ENCODE data around the gene ZKSCAN7.
"Not testable (repeated sequence)": the region's sequence is repeated elsewhere in the genome, so short reads cannot be mapped to it uniquely, and the experiment has no call there.

ZKSCAN7 gene

DNA sequence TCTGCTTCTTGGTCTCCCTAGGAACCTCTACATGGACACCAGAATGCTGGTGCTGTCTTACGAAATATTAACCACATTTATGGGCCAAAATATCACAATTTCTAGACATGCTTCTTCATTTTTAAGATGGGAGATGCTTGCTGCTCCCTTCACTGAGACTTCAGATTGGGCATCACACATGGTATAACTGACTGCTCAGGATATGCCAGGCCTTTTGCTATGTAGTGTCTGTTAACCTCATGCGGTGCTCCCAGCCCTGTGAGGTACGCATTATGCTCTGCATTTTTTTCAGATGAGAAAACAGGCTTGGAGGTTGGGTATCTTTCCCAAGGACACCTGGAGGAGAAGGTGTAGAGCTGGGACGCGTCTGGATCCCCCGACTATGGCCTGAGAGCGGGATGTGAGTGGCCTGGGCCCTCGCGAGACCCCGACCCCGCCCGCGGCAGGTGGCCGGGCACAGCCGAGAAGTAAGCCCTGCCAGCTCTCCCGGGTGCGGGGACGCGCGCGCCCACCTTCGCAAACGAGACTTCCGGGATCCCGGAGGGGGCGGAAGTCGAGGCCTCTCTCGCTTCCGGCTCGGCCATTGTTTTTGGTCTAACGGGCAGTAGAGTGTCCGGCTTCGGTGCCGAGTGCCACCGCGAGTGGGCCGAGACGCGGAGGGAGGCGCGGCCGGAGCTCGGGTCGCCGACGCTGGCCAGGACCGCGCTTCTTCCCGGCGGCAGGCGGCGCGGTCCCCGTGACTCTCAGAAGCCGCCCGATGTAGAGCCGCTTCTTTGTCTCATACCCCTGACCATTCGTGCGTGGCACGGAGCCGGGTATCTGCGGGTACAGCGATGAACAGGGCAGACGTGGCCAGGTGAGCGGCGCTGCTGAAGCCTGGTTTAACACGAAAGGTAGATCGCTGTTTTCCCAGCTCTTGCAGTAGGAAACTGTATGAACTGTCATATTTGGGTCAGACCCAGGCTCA lies at the start of gene ZKSCAN7:
Gene ZKSCAN7, plus strand, starts transcription at position 568 of the 967 bp plus-strand sequence. CDS start 1,855 bp downstream, outside the sequence.
- DNase-seq = peak; percentile 55

DNA sequence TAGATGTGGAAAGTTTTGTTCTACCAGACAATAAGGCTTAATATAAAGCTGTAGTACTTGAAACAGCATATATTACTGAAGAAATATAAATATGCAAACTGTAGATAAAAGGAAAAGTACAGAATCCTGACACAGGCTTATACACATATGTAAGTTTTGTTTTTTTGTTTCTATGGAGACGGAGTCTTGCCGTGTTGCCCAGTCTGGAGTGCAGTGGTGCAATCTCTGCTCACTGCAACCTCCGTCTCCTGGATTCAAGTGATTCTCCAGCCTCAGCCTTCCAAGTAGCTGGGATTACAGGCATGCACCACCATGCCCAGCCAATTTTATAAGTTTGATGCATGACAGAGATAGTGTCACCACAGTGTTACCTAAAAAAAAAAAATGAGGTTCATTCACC lies 48.4 kb upstream of the ZKSCAN7 start:
- DNase-seq = no peak

DNA sequence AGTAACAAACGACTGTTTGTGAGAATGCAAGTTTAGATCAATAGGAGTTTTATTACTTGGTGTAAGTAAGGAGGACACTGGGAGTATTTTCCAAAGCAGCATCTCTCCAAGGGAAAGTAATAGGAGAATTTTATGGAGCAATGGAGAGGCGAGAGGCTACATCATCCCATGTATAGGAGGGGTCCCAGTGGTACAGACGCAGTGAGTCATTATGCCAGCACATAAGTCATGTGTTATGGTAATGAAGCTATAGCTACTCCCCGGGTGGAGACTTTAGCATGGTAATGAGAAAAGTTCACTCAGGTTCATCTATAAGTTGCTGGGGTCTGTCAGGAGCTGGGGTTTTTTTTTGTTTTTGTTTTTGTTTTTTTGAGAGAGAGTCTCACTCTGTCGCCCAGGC lies 48.0 kb upstream of the ZKSCAN7 start:
- no peak for DNase-seq

DNA sequence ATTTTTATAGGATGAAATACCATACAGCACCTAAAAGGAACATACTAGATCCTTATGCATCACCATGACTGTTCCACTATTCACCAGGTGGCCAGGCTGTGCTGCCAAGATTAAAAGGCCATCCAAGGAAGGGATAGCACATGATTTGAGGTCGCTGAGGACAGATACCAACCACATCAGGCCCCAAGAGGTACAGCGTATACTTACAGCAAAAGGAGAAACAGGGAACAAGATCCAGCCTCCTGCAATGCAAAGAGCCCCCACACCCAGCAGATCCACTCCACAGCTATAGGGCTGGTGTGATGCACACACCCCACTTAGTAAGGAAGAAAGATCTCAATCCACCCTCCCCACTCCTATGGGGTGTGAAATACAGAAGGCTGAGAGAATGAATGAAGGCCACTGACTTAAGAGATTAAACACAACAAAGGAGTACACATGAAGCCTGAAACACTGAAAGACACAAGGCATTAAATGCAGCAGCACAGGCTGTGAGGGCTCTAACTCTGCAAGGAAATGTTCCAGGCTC lies 45.5 kb upstream of the ZKSCAN7 start:
- no peak for DNase-seq

DNA sequence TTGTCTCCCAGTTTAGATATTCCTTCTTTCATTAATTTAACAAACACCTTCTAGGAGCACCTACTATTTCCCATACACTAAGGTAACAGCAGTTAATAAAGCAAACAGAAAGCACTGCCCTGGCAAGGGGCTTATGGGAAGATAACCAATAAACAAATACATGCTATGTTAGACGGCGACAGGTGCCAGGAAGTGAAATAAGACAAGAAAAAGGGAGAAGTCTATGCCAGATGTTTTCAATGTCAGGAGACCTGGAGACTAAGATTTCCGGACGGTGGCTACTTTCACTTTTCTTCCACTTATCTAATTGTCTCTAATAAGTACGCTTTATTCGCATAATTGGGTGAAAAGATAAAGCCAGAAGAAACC lies 45.0 kb upstream of the ZKSCAN7 start:
- DNase-seq = no peak

DNA sequence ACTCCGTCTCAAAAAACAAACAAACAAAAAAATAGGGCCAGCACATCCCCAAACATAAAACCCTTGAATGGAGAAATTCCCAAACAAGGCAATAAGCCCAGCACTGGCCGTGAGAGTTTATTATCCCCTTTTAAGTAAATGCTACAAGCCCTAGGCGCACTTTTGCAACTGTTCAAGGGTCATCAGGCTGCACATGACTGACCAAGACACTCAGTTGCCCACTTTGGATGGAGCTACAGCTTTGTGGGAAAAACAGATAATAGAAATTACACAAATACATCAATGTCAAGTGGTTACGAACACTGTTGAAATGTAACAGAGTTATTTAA lies 43.8 kb upstream of the ZKSCAN7 start:
- no peak for DNase-seq

DNA sequence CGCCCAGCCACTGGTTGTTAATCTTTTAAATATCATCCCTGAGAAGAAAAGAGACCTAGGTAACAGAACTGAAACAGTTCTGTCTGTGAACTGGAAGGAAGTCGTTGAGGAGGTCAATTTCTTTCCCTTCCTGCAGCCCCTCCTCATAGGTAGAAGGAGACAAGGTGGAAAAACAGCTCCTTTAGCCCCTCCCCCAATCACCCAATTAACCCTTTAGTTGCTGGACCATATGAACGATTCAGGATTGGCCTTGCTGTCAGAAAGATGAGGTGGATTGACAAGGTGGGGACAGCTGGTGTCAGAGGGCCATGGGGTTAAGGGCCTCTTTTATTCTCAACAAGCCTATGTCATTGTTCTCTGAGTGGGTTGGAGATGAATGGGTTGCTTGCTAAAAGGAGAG lies 41.5 kb upstream of the ZKSCAN7 start:
- no peak for DNase-seq

DNA sequence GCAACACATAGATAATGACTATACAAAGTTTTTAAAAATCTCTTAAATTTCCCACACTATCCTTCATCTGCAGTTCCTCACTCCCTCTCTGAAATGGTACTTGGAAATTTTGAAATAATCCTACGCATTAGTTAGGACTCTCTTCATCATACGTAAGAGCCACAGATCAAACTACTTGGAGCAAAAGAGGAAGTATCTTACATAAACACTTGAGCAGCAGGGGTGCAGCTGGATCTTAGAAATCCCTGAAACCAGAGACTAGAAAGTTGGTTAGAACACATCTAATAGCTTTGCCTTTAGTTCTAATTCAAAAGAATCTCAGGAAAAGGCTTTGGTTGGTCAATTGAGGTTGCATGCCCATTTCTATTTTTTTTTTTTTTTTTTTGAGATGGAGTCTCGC lies 38.8 kb upstream of the ZKSCAN7 start:
- no peak for DNase-seq

DNA sequence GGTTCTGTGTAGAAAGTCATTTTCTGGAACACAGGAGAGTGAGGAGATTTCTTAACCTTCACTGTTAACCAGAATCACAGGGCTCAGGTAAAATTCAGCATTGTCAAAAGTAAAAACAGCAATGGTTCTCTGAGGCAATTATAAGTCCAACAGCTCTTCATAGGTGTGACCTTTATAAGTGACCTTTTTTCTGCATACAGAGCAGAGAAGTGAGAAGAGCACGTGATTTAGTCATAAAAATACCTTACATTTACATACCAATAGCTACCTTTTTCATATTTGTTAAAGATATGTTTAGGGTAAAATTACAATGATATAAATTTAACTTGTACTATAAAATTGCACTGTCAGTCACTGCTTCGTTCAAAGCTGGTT lies 36.2 kb upstream of the ZKSCAN7 start:
- no peak for DNase-seq

DNA sequence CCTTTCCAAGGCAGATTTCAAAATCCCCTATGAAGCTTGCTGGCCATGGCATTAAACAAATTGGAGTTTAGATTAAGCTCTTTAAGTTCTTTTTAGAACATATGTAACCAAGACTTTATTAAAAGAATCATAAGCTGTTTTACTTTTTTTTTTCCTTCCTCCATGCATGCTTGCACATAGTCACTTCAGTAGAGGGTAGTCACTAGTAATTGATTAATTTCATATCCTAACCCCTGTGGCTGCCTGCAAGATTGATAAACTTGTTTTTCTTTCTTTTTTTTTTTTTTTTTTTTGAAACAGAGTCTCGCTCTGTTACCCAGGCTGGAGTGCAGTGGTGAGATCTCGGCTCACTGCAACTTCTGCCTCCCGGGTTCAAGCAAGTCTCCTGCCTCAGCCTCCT lies 33.3 kb upstream of the ZKSCAN7 start:
- DNase-seq = no peak

DNA sequence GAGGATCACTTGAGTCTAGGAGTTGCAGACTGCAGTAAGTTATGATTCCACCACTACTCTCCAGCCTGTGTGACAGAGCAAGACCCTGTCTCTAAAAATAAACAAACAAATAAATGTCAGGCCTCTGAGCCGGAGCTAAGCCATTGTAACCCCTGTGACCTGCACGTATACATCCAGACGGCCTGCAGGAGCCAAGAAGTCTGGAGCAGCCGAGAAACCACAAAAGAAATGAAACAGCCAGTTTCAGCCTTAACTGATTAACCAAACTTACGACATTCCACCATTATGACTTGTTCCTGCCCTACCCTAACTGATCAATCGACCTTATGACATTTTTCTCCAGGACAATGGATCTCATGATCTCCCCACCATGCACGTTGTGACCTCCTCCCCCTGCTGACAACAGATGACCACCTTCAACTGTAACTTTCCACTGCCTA lies 32.5 kb upstream of the ZKSCAN7 start:
- no peak for DNase-seq

DNA sequence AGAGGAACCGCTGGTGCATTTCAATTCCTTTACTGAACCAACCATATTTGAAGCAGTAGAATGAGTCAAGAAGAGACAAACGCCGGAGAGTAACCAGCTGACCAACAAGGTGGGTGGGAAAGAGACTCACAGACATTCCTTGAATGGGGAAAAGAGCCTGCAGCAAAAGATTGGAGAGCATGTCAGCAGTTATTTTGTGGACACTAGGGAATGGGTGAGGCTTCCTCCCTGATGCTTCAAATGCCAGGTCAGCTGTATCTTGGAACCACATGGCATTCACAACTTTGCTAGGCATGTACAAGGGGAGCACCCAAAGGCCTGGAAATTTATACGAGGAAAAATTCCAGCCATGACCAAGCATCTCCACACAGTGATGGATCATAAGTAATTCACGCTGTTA lies 29.9 kb upstream of the ZKSCAN7 start:
- no peak for DNase-seq

DNA sequence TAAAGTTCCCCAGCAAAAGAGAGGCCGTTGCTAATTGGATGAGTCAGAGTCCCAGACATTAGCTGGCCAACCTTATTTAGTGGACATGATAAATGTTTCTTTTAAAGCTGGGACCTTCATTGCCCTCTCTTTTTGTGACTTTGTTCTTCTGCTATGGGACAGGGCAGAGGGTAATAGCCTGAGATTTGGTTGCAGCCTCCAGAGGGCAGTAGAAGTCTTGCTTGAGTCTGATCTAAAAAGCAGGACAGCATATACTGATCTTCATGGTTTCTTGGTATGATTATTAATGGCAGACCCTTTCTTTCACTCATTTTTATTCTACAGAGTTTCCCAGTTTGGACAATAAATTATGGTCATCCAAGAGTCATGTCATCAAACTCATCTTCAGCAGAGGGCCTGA lies 25.1 kb upstream of the ZKSCAN7 start:
- DNase-seq = no peak

DNA sequence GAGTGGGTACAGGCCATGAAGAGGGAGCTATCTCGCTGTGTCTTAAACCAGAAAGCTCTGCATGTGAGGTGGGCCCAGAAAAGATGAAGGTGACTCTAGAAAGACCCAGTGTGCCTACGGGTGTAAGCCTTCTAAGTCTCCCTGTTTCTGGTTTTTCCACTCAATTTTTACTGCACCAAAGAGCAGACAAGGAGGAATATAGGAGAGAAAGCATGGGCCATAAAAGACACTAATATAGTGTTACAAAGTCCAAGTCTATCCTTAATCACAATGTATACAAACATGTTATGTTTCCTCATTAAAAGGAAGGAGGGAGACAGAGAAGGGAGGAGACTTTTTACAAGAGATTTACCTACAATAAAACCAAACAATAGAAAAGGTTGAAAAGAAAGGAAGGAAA lies 24.1 kb upstream of the ZKSCAN7 start:
- DNase-seq = no peak

DNA sequence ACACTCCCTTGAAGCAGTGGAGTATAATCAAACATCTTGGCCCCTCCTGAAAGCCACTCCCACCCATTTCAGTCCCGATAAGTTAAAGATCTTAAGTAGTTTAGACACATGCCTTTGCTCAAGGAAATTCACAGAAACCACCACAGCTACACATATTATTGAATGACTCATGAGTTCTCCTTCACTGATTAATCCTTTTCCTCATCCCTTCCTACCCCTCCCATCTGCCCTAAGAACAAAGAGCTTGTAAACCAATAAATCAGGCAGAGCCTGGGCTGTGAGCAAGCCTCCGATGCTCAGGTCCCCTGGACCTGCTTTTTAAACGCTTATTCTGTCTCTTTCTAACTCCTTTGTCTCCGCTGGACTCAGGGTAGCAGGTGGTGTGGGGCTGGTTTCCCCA lies 20.3 kb upstream of the ZKSCAN7 start:
- not testable (repeated sequence) for DNase-seq

DNA sequence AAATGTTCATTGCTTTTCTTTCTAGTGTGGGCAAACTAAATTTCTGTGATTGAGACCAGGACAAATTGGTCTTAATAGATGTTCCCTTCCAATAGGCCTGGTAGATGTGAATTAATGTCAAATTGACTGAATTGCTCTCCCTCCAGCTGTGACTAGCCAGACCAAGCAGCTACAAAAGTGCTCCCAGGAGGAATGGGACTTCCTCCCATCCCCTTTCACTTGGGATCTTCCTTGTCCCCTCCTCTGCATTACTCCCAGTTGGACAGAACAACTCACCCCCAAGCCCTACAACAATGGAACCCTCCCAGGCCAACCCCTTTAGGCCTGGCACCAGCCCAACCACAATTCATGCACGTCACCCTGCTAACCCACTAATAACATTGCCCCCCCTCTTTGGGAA lies 19.6 kb upstream of the ZKSCAN7 start:
- no peak for DNase-seq

DNA sequence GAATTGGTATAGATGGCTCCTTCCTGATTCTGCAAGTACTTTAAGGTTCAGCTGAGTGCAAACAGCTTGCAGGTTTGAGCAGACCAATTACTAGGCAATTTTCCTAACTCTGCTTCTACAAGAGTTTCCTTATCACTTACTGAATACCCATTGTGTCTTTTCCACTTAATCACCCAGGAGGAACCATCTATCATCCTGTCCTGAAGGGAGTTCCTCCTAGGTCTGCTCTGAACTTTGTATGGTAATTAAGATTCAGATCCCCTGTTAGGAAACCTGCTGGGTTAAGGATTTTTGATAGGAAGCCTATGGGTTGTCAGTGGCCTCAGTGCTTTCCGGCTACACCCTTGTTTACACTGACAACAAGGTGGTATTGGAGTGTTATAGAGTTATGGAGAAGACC lies 10.2 kb upstream of the ZKSCAN7 start:
- not testable (repeated sequence) for DNase-seq

DNA sequence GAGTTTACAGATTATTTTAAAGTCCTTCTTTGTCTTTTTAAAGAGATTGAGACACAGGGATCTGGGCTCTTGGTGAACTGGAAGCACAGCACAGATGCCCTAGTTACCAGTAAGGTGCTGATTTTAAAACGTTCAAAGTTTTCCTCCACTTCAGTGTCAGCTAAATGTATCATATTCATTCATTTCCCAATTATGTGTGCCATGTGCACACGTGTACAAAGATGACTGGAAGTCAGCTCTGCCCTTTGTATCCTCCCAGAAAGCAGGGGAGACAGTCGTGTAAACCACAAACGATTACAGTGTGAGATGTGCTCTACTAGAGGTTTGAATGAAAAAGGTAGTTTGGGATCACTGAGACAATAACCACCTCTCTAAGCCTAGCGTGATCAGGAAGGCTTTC lies 730 bp downstream of the ZKSCAN7 start:
- no peak for DNase-seq

DNA sequence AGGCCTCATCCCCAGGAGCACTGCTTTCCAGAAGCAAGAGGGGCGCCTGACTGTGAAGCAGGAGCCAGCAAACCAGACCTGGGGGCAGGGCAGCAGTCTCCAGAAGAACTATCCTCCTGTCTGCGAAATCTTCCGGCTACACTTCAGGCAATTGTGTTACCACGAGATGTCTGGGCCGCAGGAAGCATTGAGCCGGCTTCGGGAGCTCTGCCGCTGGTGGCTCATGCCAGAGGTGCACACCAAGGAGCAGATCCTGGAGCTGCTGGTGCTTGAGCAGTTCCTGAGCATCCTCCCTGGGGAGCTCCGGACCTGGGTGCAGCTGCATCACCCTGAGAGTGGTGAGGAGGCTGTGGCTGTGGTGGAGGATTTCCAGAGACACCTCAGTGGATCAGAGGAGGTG lies 2.1 kb downstream of the ZKSCAN7 start:
- no peak for DNase-seq

DNA sequence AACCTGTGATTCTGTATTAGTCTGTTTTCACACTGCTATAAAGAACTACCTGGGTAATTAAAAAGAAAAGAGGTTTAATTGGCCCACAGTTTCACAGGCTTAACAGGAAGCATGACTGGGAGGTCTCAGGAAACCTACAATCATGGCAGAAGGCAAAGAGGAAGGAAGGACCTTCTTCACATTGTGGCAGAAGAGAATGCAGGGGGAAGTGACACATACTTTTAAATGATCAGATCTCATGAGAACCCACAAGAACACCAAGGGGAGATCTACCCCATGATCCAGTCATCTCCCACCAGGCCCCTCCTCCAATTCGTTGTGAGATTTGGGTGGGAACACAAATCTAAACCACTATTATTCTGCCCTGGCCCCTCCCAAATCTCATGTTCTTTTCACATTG lies 6.1 kb downstream of the ZKSCAN7 start:
- DNase-seq = no peak

DNA sequence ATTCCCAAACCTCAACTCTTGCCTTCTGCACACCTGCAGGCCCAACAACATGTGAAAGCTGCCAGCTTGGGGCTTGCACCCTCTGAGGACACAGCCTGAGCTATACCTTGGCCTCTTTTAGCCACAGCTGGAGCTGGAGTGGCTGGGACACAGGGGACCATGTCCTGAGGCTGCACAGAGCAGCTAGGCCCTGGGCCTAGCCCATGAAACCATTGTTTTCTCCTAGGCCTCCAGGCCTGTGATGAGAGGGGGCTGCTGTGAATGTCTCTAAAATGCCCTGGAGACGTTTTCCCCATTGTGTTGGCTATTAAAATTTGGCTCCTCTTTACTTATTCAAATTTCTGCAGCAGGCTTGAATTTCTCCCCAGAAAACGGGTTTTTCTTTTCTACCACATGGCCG lies 7.2 kb downstream of the ZKSCAN7 start:
- no peak for DNase-seq

DNA sequence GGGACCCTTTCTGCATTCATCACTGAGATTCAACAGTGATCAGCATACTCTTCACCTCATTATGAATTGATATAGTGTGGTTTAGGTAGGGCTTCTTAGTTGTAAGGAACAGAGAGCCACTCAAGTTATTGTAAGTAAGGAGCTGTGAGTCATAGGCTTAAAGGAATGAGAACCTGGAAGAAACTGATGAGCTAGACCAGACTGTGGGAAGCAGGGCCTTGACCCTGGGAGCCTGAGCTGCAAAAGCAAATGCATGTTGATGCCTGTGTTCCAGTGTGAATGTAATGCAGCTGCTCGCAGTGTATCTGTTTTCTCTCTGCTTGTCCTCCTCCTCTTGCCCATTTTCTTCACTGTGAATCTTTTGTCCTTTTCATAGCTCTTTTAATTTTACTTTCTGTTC lies 13.6 kb downstream of the ZKSCAN7 start:
- DNase-seq = no peak

DNA sequence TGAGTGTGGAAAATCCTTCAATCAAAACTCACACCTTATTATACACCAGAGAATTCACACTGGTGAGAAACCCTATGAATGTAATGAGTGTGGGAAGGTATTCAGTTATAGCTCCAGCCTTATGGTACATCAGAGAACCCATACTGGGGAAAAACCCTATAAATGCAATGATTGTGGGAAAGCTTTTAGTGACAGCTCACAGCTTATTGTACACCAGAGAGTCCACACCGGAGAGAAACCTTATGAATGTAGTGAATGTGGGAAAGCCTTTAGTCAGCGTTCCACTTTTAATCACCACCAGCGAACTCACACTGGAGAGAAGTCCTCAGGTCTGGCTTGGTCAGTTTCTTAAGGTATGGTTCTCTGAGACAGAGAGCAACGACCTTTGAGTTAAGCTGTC lies 16.0 kb downstream of the ZKSCAN7 start:
- no peak for DNase-seq

DNA sequence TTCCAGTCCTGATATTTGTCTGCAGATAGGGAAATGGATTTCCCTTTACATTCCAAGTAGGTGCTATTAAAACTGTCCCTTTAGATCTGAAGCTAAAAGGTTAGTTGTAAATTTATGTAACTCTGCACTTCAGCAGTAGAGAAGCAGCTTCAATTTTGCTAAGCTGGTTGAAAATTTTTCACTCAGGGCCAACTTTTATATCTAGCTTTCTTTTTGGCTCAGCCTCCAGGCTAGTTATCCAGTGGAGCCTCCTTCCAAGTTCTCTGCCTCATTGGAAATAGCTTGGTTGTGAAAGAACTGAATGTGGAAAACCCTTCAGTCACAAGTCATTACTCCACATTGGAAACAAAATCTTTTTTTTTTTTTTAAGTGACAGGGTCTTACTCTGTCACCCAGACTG lies 21.6 kb downstream of the ZKSCAN7 start:
- DNase-seq = no peak
